Activated CD8-positive, alpha-beta memory T cell treated with anti-CD3 and anti-CD28 coated beads for 24 hours (primary cell): ENCODE data around the gene PCDHA10.
"Not testable (repeated sequence)": the region's sequence is repeated elsewhere in the genome, so short reads cannot be mapped to it uniquely, and the experiment has no call there.

Source experiments
- DNase-seq: peaks from one replicate; pipeline ENCODE4 v3.0.0-alpha.2; 2020

The PCDHA10 gene

GRCh38 chr5:140842798-140843733 lies 12.6 kb upstream of the PCDHA10 start:
- no peak for DNase-seq

GRCh38 chr5:140848139-140849102 lies 7.3 kb upstream of the PCDHA10 start, which contains the start of gene PCDHA9:
Gene PCDHA9, plus strand, starts transcription at chr5:140848382. Its CDS starts 114 bp downstream, at chr5:140848496.
- DNase-seq, result not testable (repeated sequence)

DNA sequence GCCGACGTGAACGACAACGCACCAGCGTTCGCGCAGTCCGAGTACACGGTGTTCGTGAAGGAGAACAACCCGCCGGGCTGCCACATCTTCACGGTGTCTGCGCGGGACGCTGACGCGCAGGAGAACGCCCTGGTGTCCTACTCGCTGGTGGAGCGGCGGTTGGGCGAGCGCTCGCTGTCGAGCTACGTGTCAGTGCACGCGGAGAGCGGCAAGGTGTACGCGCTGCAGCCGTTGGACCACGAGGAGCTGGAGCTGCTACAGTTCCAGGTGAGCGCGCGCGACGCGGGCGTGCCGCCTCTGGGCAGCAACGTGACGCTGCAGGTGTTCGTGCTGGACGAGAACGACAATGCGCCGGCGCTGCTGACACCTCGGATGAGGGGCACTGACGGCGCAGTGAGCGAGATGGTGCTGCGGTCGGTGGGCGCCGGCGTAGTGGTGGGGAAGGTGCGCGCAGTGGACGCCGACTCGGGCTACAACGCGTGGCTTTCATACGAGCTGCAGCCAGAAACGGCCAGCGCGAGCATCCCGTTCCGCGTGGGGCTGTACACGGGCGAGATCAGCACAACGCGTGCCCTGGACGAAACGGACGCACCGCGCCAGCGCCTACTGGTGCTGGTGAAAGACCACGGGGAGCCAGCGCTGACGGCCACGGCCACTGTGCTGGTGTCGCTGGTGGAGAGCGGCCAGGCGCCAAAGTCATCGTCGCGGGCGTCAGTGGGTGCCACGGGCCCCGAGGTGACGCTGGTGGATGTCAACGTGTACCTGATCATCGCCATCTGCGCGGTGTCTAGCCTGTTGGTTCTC lies 5.7 kb upstream of the PCDHA10 start:
- DNase-seq, result not testable (repeated sequence)

DNA sequence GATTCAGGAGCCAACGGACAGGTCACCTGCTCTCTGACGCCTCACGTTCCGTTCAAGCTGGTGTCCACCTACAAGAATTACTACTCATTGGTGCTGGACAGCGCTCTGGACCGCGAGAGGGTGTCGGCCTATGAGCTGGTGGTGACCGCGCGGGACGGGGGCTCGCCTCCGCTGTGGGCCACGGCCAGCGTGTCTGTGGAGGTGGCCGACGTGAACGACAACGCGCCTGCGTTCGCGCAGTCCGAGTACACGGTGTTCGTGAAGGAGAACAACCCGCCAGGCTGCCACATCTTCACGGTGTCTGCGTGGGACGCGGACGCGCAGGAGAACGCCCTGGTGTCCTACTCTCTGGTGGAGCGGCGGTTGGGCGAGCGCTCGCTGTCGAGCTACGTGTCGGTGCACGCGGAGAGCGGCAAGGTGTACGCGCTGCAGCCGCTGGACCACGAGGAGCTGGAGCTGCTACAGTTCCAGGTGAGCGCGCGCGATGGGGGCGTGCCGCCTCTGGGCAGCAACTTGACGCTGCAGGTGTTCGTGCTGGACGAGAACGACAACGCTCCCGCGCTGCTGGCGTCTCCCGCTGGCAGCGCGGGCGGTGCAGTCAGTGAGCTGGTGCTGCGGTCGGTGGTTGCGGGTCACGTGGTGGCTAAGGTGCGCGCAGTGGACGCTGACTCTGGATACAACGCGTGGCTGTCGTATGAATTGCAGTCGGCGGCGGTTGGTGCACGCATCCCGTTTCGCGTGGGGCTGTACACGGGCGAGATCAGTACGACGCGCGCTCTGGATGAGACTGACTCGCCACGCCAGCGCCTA lies 1.7 kb downstream of the PCDHA10 start:
- no peak for DNase-seq

DNA sequence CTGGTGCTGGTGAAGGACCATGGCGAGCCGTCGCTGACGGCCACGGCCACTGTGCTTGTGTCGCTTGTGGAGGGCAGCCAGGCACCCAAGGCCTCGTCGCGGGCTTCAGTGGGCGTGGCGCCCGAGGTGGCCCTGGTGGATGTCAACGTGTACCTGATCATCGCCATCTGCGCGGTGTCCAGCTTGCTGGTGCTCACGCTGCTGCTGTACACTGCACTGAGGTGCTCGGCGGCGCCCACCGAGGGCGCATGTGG lies 2.2 kb downstream of the PCDHA10 start:
- no peak for DNase-seq

DNA sequence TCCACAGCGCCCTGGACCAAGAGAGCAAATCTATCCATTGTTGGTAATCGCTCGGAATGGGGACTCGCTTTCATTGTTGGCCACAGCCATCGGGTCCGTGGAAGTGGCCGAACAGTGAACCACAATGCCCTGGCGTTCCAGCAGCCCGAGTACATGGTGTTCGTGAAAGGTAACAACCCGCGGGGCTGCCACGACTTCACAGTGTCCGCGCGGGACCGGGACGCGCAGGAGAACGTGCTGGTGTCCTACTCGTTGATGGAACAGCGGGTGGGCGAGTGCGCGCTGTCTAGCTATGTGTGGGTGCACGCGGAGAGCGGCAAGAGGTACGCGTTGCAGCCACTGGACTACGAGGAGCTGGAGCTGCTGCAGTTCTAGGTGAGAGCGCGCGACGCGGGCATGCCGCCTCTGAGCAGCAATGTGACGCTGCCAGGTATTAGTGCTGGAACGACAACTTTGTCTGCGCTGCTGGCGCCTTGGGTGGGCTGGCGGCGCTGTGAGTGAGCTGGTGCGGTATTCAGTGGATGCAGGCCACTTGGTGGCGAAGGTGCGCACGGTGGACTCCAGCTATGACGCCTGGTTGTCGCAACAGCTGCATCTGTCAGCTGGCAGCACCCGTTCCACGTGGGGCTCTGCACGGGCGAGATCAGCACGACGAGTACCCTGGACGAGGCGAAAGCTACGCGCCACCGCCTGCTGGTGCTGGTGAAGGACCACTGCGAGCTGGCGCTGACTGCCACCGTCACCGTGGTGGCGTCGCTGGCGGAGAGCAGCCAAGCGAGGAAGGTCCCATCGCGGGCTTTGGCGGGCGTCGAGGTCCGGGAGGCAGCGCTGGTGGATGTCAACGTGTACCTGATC lies 7.0 kb downstream of the PCDHA10 start:
- DNase-seq, result no peak

GRCh38 chr5:140868721-140869554 lies 13.2 kb downstream of the PCDHA10 start, which contains the start of gene PCDHA11:
Gene PCDHA11, plus strand, starts transcription at chr5:140868957. Its CDS starts 147 bp downstream, at chr5:140869104.
- no peak for DNase-seq

- DNase-seq, result no peak
Observed at GRCh38 chr5:140869555-140869886, 13.8 kb downstream of the PCDHA10 start.

- no peak for DNase-seq
Observed at GRCh38 chr5:140870221-140871201, 14.8 kb downstream of the PCDHA10 start.

- DNase-seq, result no peak
Observed at GRCh38 chr5:140875085-140876065, 19.7 kb downstream of the PCDHA10 start, which contains the start of gene PCDHA12. Gene PCDHA12, plus strand, starts transcription at chr5:140875308. Its CDS starts 165 bp downstream, at chr5:140875473.

- DNase-seq, result not testable (repeated sequence)
Observed at GRCh38 chr5:140876541-140877261, 21.0 kb downstream of the PCDHA10 start.

- DNase-seq, result no peak
Observed at GRCh38 chr5:140877262-140877581, 21.5 kb downstream of the PCDHA10 start.

DNA sequence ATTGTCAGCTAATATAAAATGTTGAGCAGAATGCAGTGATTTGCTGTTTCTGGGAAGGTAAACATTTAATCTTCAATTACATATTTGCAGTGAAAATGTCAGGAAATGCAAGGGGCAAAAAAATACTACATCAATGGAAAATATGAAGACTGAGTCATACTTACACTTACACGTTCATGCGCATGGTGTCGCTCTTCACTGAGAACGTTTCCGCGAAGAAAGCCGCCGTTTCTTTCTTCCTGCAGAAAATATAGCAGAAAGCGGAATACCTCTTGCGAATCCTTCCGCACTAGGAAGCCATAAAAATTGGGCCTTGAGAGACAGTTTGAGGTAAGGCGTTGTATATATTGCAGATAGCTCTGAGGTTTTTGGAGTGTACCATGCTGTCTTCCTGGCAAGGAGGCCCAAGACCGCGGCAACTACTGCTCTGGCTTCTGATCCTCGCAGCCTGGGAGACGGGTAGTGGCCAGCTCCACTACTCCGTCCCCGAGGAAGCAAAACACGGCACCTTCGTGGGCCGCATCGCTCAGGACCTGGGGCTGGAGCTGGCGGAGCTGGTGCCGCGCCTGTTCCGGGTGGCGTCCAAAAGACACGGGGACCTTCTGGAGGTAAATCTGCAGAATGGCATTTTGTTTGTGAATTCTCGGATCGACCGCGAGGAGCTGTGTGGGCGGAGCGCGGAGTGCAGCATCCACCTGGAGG lies 26.3 kb downstream of the PCDHA10 start, which contains the start of gene PCDHA13:
PCDHA13 (plus strand) TSS at position 236 of the 702 bp plus-strand sequence; CDS start at position 381, 145 bp downstream.
- no peak for DNase-seq

DNA sequence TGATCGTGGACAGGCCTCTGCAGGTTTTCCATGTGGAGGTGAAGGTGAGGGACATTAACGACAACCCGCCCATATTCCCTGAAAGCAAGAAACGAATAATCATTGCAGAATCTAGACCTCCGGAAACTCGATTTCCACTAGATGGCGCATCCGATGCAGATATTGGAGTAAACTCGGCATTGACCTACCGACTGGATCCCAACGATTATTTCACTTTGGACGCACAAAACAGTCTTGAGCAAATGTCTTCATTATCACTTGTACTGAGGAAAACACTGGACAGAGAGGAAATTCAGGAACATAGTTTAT lies 26.8 kb downstream of the PCDHA10 start:
- no peak for DNase-seq

GRCh38 chr5:140883373-140883772 lies 27.7 kb downstream of the PCDHA10 start:
- no peak for DNase-seq
